ENCODE data around the gene FRZB.

GRCh38 chr2:182807319-182807718, 59.1 kb downstream of the FRZB start:
- TF ChIP-seq YY1 (IDR thresholded peaks at IDR 0.05; ENCODE audit: insufficient read depth, insufficient read length) (no peak), ZNF274 (IDR thresholded peaks at IDR 0.05; ENCODE audit: low read depth, low read length) (no peak), SUZ12 (IDR thresholded peaks at IDR 0.05; ENCODE audit: extremely low read depth, insufficient read depth, insufficient read length) (no peak)

Measured in NT2/D1 (cell line).